ENCODE results near the gene GRIP2.
A peak's percentile ranks its signal among the peaks of the same experiment; 100 is the strongest.

The GRIP2 gene

GRCh38 chr3:14488286-14489041 lies 51.7 kb downstream of the GRIP2 start:
- H2BK120ac ChIP-seq (ENCODE audit: low read depth, low read length) = no peak overlapping the region
- H2BK12ac ChIP-seq (ENCODE audit: low read length in 2 of 2) = no peak overlapping the region
- peaks cover 9% of the 10 kb centered on the region for H3K4me1 ChIP-seq (ENCODE audit: control insufficient read depth, insufficient read depth, low read depth, low read length)
- H2AFZ ChIP-seq (ENCODE audit: low read depth, low read length) = no peak overlapping the region
- no peak overlapping the region for H3K9ac ChIP-seq (ENCODE audit: low read length)
- H3K36me3 ChIP-seq (ENCODE audit: control insufficient read depth in 1 of 2, insufficient read depth in 2 of 2, low read depth in 1 of 2, low read length in 2 of 2) = peaks cover 54 to 79% of the 10 kb centered on the region in 2 experiments
- H4K91ac ChIP-seq (ENCODE audit: low read length) = no peak overlapping the region
- H3K23ac ChIP-seq (ENCODE audit: low read length in 2 of 2) = no peak overlapping the region
- no peak overlapping the region for H2BK15ac ChIP-seq (ENCODE audit: low read depth, poor library complexity, severe bottlenecking)
- H3K14ac ChIP-seq (ENCODE audit: low read length in 2 of 2) = peak overlapping the region in 1 of 2 experiments; percentile 29
- no peak overlapping the region for H3K4me2 ChIP-seq (ENCODE audit: low read length, poor library complexity, severe bottlenecking)
- no peak overlapping the region for H2BK5ac ChIP-seq (ENCODE audit: low read depth, low read length, poor library complexity, severe bottlenecking)
- no peak overlapping the region for H3K4me3 ChIP-seq (ENCODE audit: insufficient read depth in 1 of 2, low read depth in 1 of 2, low read length in 2 of 2)
- no peak overlapping the region for H2AK5ac ChIP-seq (ENCODE audit: low read length, severe bottlenecking)
- DNase-seq = no peak
- no peak overlapping the region for H4K8ac ChIP-seq (ENCODE audit: low read length)
- no peaks in the 10 kb centered on the region for H3K9me3 ChIP-seq (ENCODE audit: control insufficient read depth, low read length)
- 95% methylated on average over 4 of the region's 7 CpGs for WGBS
- H3K4ac ChIP-seq (ENCODE audit: low read depth in 1 of 2, low read length in 2 of 2) = no peak overlapping the region
- peak overlapping the region in 1 of 2 experiments; percentile 29 for H3K18ac ChIP-seq (ENCODE audit: low read depth in 1 of 2, low read length in 2 of 2)
- peak overlapping the region; percentile 25 for H3K27ac ChIP-seq (ENCODE audit: low read length, poor library complexity, severe bottlenecking)
- H3K27me3 ChIP-seq (ENCODE audit: control insufficient read depth in 1 of 2, insufficient read depth in 1 of 2, low read length in 2 of 2) = no peaks in the 10 kb centered on the region
- H3K79me1 ChIP-seq (replicated peaks; ENCODE audit: low read length, poor library complexity, severe bottlenecking) = peaks cover 3% of the 10 kb centered on the region

GRCh38 chr3:14487821-14488220 lies 52.3 kb downstream of the GRIP2 start:
- Histone ChIP-seq H3K9me3 (ENCODE audit: control insufficient read depth, low read length) (no peaks in the 10 kb centered on the region), H3K4me3 (ENCODE audit: insufficient read depth in 1 of 2, low read depth in 1 of 2, low read length in 2 of 2) (no peak overlapping the region), H2BK5ac (ENCODE audit: low read depth, low read length, poor library complexity, severe bottlenecking) (no peak overlapping the region), H2AFZ (ENCODE audit: low read depth, low read length) (no peak overlapping the region), H2BK120ac (ENCODE audit: low read depth, low read length) (no peak overlapping the region), H3K4me2 (ENCODE audit: low read length, poor library complexity, severe bottlenecking) (no peak overlapping the region), H3K4ac (ENCODE audit: low read depth in 1 of 2, low read length in 2 of 2) (no peak overlapping the region), H3K23ac (ENCODE audit: low read length in 2 of 2) (no peak overlapping the region), H3K14ac (ENCODE audit: low read length in 2 of 2) (no peak overlapping the region), H3K36me3 (ENCODE audit: control insufficient read depth in 1 of 2, insufficient read depth in 2 of 2, low read depth in 1 of 2, low read length in 2 of 2) (peaks cover 60 to 85% of the 10 kb centered on the region in 2 experiments), H3K18ac (ENCODE audit: low read depth in 1 of 2, low read length in 2 of 2) (no peak overlapping the region), H3K27me3 (ENCODE audit: control insufficient read depth in 1 of 2, insufficient read depth in 1 of 2, low read length in 2 of 2) (no peaks in the 10 kb centered on the region), H2BK15ac (ENCODE audit: low read depth, poor library complexity, severe bottlenecking) (no peak overlapping the region), H3K27ac (ENCODE audit: low read length, poor library complexity, severe bottlenecking) (no peak overlapping the region), H4K91ac (ENCODE audit: low read length) (no peak overlapping the region), H2AK5ac (ENCODE audit: low read length, severe bottlenecking) (no peak overlapping the region), H2BK12ac (ENCODE audit: low read length in 2 of 2) (no peak overlapping the region), H3K79me1 (replicated peaks; ENCODE audit: low read length, poor library complexity, severe bottlenecking) (peaks cover 9% of the 10 kb centered on the region), H3K4me1 (ENCODE audit: control insufficient read depth, insufficient read depth, low read depth, low read length) (peaks cover 8% of the 10 kb centered on the region), H4K8ac (ENCODE audit: low read length) (no peak overlapping the region), H3K9ac (ENCODE audit: low read length) (no peak overlapping the region)
- no peak for DNase-seq
- 77% methylated on average over 4 of the region's 7 CpGs for WGBS

GRCh38 chr3:14487086-14487485 lies 53.1 kb downstream of the GRIP2 start:
- H2BK120ac ChIP-seq (ENCODE audit: low read depth, low read length) = no peak overlapping the region
- DNase-seq = no peak
- no peak overlapping the region for H3K18ac ChIP-seq (ENCODE audit: low read depth in 1 of 2, low read length in 2 of 2)
- no peak overlapping the region for H3K9ac ChIP-seq (ENCODE audit: low read length)
- no peak overlapping the region for H2BK12ac ChIP-seq (ENCODE audit: low read length in 2 of 2)
- H2BK5ac ChIP-seq (ENCODE audit: low read depth, low read length, poor library complexity, severe bottlenecking) = no peak overlapping the region
- H4K91ac ChIP-seq (ENCODE audit: low read length) = no peak overlapping the region
- H3K4me1 ChIP-seq (ENCODE audit: control insufficient read depth, insufficient read depth, low read depth, low read length) = peaks cover 8% of the 10 kb centered on the region
- peaks cover 67 to 86% of the 10 kb centered on the region in 2 experiments for H3K36me3 ChIP-seq (ENCODE audit: control insufficient read depth in 1 of 2, insufficient read depth in 2 of 2, low read depth in 1 of 2, low read length in 2 of 2)
- no peak overlapping the region for H3K4me2 ChIP-seq (ENCODE audit: low read length, poor library complexity, severe bottlenecking)
- no peak overlapping the region for H3K4ac ChIP-seq (ENCODE audit: low read depth in 1 of 2, low read length in 2 of 2)
- no peak overlapping the region for H3K14ac ChIP-seq (ENCODE audit: low read length in 2 of 2)
- H3K79me1 ChIP-seq (replicated peaks; ENCODE audit: low read length, poor library complexity, severe bottlenecking) = peaks cover 13% of the 10 kb centered on the region
- H4K8ac ChIP-seq (ENCODE audit: low read length) = no peak overlapping the region
- H2BK15ac ChIP-seq (ENCODE audit: low read depth, poor library complexity, severe bottlenecking) = no peak overlapping the region
- H3K27me3 ChIP-seq (ENCODE audit: control insufficient read depth in 1 of 2, insufficient read depth in 1 of 2, low read length in 2 of 2) = no peaks in the 10 kb centered on the region
- no peak overlapping the region for H2AK5ac ChIP-seq (ENCODE audit: low read length, severe bottlenecking)
- H3K9me3 ChIP-seq (ENCODE audit: control insufficient read depth, low read length) = no peaks in the 10 kb centered on the region
- no peak overlapping the region for H3K23ac ChIP-seq (ENCODE audit: low read length in 2 of 2)
- H3K4me3 ChIP-seq (ENCODE audit: insufficient read depth in 1 of 2, low read depth in 1 of 2, low read length in 2 of 2) = no peak overlapping the region
- H2AFZ ChIP-seq (ENCODE audit: low read depth, low read length) = no peak overlapping the region
- H3K27ac ChIP-seq (ENCODE audit: low read length, poor library complexity, severe bottlenecking) = no peak overlapping the region
- WGBS = 93% methylated on average over 8 of the region's 8 CpGs

GRCh38 chr3:14486460-14486859 lies 53.7 kb downstream of the GRIP2 start:
- Histone ChIP-seq H4K8ac (ENCODE audit: low read length) (no peak overlapping the region), H3K27ac (ENCODE audit: low read length, poor library complexity, severe bottlenecking) (no peak overlapping the region), H3K4me2 (ENCODE audit: low read length, poor library complexity, severe bottlenecking) (no peak overlapping the region), H2BK5ac (ENCODE audit: low read depth, low read length, poor library complexity, severe bottlenecking) (no peak overlapping the region), H2BK120ac (ENCODE audit: low read depth, low read length) (no peak overlapping the region), H3K27me3 (ENCODE audit: control insufficient read depth in 1 of 2, insufficient read depth in 1 of 2, low read length in 2 of 2) (no peaks in the 10 kb centered on the region), H3K36me3 (ENCODE audit: control insufficient read depth in 1 of 2, insufficient read depth in 2 of 2, low read depth in 1 of 2, low read length in 2 of 2) (peaks cover 73 to 86% of the 10 kb centered on the region in 2 experiments), H3K23ac (ENCODE audit: low read length in 2 of 2) (no peak overlapping the region), H3K4me1 (ENCODE audit: control insufficient read depth, insufficient read depth, low read depth, low read length) (peaks cover 8% of the 10 kb centered on the region), H2BK12ac (ENCODE audit: low read length in 2 of 2) (no peak overlapping the region), H3K4ac (ENCODE audit: low read depth in 1 of 2, low read length in 2 of 2) (no peak overlapping the region), H3K4me3 (ENCODE audit: insufficient read depth in 1 of 2, low read depth in 1 of 2, low read length in 2 of 2) (no peak overlapping the region), H3K18ac (ENCODE audit: low read depth in 1 of 2, low read length in 2 of 2) (no peak overlapping the region), H3K79me1 (replicated peaks; ENCODE audit: low read length, poor library complexity, severe bottlenecking) (peaks cover 17% of the 10 kb centered on the region), H2BK15ac (ENCODE audit: low read depth, poor library complexity, severe bottlenecking) (no peak overlapping the region), H2AFZ (ENCODE audit: low read depth, low read length) (no peak overlapping the region), H4K91ac (ENCODE audit: low read length) (no peak overlapping the region), H3K9ac (ENCODE audit: low read length) (no peak overlapping the region), H3K14ac (ENCODE audit: low read length in 2 of 2) (no peak overlapping the region), H3K9me3 (ENCODE audit: control insufficient read depth, low read length) (no peaks in the 10 kb centered on the region), H2AK5ac (ENCODE audit: low read length, severe bottlenecking) (no peak overlapping the region)
- DNase-seq = no peak
- WGBS = 100% methylated on average over 1 of the region's 5 CpGs

All from mesenchymal stem cell (in vitro differentiated cells and primary cell).